Fibroblast of skin of right biceps (primary cell): ENCODE measurements around the gene RPS5.
"Not testable (repeated sequence)": the region's sequence is repeated elsewhere in the genome, so short reads cannot be mapped to it uniquely, and the experiment has no call there.

Experiments
- DNase-seq: peaks from one replicate; pipeline ENCODE4 v3.0.0-alpha.2; 2013

RPS5 gene

DNA sequence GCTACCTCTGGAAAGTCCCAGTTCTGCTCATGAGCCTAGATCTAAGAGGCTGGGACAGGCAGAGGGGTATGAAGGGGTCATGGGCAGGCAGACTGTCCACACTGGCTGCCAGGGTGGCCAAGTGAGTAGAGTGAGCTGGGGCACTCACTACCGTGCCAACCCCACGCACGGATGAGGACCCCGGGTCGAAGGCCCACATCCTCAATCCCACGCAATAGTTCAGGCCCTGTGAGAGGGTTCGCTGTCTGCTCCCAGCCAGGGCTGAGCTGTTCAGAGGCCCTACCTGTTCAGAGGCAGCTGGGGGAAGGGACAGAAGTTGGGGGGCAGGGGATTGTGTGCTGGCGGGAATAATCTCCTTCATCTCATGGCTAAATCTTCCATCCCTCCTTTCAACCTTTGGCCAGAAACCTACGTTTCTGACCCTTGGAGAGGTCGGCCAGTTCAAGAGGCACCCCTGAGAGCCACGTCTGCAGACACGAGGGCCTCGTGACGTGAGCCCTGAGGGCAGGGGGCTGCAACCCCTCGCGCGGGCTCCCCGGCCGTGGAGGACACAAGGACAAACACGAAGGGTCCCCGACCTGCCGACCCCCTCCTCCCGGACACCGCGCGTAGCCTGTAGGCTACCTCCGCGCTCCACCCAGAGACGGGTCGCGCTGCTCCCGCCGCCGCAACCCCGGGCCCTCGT, 1.0 kb upstream of the RPS5 start:
- no peak for DNase-seq

DNA sequence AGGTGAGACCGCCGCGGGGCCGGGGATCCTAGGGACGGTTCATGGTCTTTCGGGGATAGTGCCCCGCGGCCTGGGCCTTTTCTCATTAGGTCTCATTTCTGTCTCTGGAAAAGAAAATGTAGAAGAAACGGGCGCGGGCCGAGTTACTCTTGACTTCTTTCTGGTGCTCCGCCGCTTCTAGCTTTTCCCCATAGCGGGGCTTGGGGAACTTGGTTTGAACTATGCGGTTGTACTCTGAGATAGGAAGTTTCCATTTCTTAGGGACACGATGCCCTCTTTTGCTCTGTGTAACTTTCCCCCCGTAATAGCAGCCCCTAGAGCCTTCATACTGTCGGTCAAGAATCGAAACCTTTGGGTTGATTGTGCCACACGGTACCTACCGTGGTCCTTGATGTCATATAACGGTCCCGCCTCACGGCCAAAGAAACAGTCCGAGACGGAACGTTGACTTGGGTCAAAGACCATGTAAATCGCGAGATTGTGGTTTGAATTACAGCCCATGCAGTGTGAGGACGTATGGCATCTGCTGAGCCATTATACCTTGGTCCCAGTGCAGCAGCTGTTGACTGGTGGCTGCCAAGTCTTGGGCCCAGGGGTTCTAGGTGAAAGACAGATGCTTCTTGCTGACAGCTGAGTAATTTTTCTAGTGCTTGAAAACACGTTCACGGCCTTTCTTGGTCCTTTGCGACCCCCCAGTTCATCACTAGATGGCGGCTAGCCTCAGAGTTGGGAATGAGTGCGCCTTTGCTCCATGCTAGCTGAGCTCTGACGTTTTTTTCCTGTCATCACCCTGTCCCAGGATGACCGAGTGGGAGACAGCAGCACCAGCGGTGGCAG, 487 bp downstream of the RPS5 start:
- no peak for DNase-seq

DNA sequence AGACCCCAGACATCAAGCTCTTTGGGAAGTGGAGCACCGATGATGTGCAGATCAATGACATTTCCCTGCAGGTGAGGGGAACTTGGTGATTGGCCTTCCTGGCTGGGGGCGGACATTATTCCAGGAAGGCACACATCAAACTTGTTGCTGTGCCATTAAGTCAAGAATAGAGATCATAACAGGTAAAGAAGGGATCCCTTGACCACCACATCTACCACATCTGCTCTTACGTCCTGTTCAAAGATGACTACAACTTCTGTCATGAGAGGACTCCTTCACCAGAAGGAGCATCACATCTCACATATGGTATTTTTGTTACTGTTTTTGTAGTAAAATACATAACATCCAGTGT, 1.1 kb downstream of the RPS5 start:
- DNase-seq: no peak

DNA sequence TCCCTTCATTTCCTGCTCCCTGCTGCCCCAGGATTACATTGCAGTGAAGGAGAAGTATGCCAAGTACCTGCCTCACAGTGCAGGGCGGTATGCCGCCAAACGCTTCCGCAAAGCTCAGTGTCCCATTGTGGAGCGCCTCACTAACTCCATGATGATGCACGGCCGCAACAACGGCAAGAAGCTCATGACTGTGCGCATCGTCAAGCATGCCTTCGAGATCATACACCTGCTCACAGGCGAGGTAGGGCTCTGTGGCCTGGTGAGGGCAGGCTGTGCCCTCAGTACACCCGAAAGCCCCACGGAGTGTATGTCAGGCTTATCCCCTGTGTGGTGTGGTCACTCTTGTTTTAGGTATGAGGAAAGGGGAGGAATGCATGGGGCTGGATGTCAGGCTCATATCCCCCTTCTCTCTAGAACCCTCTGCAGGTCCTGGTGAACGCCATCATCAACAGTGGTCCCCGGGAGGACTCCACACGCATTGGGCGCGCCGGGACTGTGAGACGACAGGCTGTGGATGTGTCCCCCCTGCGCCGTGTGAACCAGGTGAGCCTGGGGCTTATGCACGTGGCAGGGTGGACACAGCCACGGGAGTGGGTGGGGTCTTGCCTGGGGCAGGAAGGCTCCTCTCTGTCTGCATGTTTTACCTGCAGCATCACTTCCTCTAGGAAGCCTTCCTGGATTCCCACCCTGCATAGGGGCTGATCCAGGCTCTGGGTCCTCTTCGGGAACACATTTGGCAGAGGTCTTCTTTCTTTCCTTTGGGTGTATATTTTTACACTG, 6.1 kb downstream of the RPS5 start:
- DNase-seq: no peak

DNA sequence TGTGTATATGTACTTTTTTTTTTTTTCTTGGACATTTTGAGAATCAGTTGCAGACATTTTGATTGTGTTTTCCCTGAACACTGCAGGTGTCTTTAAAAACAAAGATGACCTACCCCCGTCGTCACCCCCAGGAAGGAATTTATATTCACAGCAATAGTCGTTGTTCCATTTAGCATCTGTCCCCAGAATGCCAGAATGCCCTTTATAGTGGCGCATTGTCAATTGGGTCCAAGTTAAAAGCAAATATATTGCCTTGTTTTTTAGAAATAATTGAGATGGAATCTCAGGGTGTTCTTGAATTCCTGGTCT, 6.6 kb downstream of the RPS5 start:
- no peak for DNase-seq

DNA sequence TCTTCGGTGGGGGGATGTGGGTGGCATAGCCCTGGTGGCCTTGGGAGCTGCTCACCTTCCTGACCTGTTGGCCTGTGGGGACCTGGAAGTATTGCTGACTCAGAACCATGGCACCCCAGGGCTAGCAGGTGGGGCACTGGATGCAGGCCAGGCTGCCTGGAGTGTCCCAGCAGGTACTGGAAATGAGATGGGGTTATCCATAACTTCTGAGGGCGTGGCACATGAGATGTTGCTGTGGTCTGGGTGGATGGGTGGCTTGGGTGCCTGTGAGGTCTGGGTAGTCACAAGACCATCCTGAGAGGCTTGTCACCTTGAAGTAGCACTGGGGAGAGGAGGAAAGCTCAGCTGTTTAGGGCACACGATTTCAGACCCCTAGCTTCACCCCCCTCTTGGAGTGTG, 7.8 kb downstream of the RPS5 start:
- DNase-seq: no peak

DNA sequence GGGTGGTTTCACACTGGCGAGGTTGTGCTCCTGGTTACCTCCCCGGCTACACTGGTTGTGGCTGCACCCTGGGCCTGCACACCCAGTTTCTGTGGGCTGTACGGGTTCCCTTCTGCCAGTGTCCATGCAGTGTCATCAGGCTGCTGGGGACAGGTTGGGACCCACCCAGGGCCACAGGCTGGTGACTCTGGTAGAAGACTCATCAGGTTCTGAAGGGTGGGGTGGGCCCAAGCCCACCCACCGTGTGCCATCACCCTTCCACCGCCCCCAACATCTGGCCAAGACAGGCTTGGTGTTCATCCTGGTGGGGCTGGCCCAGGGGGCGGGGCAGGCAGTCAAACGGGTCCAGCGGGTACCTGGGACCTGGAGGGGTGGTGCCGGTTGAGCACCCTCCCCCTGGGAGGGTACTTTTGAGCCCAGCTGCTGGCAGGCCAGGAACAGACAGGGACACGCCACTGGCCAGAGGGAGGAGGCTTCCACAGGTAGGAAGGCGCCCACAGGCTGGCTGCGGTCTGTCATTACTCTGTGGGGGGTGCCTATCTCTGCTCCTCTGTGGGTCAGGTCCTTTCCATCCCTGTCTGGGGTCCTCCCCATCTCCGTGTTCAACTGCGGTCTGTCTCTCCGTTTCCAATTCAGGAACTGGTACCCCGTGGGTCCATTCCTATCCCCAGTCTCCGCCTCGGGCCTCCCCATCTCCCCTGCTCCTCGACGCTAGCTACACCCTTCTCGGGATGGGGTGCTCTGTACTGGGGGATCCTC, 8.3 kb downstream of the RPS5 start, which contains the start of gene RNF225:
RNF225 (plus strand) TSS at position 437 of the 759 bp plus-strand sequence. CDS start 434 bp downstream, outside the sequence.
- no peak for DNase-seq

DNA sequence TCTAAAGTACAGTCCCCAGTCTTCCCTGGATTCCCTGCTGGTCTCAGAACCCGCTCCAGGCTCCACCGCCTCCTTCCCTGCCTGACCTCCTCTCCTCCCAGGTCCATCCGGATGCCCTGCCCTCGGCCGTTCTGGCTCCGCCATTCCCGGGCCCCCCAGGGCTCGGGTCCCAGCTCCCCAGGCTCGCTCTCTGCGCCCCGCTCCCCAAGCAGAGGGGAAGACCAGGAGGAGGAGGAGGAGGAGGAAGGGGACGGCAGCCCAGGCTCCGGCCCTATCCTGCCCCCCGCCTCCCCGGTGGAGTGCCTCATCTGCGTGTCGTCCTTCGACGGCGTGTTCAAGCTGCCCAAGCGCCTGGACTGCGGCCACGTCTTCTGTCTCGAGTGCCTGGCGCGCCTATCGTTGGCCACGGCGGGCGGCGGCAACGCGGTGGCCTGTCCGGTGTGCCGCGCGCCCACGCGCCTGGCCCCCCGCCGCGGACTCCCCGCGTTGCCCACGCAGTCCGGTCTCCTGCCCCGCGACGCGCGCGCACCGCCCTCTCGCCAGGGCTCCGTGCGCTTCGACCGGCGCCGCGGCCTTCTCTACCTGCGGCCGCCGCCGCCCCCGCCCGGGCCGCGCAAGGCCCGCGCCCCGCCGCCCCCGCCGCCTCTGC, 9.0 kb downstream of the RPS5 start:
- DNase-seq: no peak

DNA sequence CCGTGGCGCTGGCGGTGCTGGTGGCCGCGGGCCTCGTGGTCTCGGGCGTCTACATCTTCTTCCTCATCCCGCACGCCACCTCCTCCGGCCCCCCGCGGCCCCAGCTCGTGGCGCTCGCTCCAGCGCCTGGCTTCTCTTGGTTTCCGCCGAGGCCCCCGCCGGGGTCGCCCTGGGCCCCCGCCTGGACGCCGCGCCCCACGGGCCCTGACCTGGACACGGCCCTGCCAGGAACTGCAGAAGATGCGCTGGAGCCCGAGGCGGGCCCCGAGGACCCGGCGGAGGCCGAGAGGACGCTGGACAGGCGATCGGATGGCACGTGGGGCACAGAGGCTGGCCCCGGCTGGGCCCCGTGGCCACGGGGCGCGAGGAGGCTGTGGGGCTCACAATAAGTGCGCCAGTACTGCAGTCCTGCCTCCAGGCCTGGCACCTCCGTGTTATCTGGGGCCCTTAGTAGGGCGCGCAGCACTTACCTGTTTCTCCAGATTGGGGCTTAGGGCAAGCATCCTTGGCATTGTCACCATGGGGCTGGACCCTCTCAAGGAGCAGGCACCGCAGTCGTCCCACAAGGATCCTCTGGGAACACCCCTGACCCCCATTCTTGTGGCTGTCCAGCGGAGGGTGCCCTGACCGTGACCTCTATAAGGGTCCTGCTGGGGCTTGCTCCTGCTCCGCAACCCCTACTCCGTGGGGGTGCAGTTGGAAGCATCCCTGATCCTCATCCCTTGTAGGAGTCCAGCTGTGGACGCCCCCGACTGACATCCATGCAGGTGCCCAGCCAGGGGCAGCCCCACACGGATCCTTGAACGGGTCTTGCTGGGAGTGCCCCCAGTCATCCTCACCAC, 9.8 kb downstream of the RPS5 start:
- DNase-seq: no peak

DNA sequence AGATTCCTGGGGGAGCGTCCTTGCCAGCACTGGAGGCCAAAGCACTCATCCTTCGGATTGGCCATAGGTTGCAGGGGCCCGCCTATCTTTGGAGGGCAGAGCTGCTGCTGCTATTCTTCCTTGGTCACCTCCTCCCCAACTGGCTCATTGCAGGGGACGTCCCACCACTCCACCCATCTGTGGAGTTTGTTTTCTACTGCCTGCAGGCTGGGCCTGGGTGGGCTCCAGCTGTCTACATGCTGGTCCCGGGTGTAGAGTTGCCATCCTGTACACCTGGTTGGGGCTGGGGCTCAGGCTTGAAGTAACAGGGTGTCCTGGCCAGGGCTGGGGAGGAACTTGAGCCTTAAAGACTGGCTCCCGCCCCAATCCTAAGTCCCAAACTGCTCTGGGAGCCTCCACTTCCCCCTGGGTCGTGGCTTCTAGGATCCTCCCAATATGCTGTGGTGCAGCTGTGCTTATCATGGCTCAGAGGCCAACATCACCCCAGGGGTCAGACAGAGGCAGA, 10.5 kb downstream of the RPS5 start:
- no peak for DNase-seq

DNA sequence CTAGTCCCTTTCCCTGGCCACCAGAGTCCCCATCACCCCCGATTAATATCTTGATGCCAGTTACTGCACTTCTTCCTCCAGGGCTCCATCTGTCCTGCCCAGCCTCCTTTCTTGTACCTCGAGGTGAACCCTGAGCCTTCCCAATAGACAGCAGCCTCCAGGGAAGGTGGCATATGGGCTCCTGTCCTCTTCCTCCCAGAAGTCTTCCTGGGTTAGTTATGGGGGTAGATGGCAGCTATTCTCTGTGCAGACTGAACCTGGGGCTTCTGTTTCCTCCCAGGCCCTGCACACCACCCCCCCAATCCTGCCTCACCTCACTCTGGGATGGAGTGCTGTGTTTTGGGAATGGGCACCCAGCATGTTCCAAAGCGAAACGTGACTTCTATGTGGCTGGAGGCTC, 11.0 kb downstream of the RPS5 start:
- DNase-seq: no peak

DNA sequence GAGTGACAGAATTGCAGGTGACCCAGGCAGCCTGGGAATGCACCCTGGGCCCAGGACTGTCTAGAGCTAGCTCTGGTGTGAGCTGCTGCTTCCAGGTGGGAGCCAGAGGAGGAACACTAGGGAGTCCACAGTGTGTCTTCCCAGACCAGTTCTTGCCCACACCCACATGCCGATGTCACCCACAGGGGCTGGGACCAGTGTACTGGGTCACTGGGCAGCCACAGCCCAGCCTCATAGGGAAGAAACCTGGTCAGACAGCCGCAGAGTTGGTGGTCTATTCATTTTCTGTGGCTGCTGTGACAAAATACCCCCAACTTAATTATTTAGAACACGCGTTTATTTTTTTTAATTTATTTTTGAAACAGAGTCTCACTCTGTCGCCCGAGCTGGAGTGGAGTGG, 11.5 kb downstream of the RPS5 start:
- DNase-seq: no peak

DNA sequence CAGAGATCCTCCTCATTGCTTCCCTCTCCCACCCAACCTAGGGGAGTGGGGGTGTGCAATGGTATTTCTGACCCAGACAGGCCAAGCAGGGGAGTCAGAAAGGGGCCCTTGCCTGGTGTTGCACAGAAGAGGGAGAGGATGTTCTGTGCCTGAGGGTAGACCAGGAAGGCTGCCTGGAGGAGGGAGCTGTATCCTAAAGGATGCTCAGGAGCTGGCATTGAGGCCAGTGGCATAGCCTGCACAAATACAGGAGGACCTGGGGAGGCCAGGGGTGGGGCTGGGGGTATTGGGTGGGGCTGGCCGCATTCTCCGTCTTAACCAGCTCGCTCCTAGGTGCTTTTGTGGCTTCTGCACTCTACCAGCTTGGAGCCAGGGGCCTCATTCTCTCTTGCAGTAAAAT, 12.8 kb downstream of the RPS5 start:
- no peak for DNase-seq

DNA sequence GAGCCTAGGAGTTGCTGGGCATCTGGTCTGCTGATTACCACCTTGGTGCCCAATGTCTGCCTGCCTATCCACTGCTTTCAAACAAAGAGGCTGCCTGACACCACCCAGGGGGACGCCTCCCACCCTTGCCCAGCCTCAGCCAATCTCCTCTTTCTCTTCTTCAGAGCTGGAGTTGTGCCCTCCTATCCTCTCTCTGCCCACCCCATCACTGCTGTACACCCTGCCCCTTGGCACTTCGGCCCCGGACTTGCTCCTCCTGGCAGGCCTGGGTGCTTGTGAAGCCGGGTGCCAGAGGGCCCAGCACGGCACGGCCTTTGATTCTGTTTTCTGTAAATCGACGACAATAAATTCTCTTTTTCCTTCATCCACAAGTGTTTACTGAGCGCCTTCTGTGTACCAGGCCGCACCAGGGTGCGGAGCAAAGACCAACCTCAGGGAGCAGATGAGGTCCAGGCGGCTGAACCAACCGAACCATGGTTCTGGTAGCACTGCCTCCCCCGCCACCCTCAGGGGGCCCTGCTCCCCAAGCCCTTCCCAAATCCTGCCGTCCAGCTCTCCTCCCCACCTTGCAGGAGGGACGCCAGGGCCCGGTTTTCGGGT, 13.3 kb downstream of the RPS5 start:
- DNase-seq: no peak

DNA sequence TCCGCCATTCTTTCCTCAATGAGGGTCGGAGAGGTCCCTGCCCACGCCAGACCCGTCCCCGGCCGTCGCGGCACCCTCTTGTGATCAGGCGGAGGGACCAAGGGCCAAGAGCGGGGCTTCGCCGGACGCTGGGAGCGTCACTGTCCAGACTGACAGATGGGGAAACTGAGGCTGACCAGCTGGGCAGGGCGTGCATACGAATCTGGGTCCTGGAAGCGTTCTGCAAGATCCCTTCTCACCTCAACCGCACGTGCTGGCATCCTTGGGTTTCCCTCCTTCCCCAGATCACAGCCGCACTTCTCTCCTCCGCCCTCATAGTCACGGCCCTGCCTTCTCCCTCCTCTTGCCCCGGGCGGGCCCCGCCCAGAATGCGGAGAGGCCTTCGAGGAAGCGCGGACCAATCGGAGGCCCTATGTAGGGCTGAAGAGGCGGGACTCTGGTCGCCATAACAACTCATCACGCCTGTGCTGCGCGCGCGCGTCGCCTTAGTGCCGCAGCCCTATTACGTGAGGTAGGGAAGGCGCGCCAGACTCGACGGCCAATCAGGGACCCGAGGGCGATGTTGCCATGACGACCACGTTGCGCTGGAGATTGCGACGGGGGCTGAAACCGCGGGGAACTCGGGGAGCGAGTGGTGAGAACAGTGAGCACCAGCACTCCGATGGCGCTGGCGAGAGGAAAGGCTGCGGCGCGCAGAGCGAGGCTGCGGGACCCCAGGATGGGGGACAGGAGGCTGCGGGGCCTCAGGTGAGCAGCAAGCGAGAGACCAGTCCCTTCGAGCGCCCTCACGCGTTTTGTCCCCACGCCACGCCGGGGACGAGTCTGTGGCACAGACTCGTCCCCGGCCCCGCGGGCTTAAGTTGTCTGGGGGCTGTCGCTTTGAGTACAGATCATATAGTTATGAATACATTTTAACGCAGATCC, 14.1 kb downstream of the RPS5 start:
- peak; percentile 99 for DNase-seq

DNA sequence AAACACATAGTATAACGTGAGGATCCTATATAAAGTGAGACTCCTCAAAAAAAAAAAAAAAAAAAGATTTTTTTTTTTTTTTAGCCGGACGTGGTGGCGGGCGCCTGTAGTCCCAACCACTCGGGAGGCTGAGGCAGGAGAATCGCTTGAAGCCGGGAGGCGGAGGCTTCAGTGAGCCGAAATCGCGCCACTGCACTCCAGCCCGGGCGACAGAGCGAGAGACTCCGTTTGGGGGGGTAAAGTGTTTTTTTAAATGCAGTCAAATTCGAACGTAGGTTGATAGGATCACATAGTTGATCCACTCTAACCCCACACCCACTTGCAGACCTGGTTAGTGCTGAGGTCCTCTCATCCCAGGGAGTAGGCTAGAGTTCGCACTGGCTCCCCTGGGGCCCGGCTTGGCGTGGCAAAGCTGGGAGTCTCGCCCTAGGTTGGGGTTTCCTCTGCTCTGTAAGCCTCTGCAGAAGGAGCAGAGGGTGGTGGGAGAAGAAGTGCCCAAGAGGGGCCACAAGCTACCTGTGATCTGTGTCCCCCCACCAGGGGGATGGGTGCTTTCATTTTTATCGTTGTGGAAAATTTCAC, 14.9 kb downstream of the RPS5 start:
- no peak for DNase-seq

DNA sequence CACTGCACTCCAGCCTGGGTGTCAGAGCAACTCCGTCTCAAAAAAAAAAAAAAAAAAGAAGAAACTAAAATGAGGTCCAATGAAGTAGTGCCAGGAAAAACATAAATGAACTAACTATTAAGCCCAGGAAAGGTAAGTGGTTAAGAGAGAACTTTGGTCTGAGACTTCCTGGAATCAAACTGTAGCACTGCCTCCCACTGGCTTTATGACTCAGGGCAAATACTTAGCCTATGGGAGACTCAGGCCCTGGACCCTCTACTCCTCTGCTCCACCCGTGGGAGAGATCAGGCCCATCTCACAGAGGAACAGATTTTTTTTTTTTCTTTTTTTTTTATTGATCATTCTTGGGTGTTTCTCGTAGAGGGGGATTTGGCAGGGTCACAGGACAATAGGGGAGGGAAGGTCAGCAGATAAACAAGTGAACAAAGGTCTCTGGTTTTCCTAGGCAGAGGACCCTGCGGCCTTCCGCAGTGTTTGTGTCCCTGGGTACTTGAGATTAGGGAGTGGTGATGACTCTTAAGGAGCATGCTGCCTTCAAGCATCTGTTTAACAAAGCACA, 16.9 kb downstream of the RPS5 start:
- not testable (repeated sequence) for DNase-seq

DNA sequence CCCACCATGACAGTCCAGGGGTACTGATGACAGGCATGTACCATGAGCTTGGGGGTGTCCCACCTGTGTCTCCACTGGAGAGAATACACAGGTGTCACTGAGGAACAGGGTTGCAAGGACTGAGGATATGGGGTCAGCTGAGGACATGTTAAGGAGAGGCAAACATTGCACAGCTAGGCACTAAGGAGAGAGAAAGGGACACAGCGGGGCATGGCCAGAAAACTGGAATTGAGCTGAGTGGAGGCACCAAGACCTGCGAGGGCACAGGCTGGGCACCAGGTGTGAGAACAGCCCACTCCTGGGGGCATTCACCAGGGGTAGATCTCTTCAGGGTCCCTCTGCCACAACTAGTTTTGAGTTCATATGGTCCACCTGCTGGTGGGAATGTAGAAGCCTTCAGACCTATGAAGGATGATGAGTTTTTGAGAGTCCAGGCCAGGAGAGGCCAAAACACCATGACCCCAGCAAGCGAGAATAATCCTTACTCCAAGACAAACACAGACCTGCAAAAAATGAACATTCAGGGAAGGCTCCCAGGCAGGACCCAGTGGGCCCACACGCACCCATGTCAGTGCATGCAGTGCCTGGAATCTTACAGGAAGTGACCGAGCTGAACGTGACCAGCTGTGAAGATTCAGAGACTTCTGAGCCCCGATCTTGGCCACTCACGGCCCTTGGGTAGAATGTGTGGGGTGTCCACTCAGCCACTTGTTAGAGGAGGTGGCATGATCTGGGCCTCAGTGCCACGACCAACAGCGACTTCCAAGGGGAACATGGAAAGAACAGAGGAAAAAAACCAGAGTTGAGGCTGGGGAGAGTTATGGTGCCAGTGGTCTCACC, 20.0 kb downstream of the RPS5 start:
- no peak for DNase-seq
